NCI-H146 treated with DMSO at 0.1 percent for 48 hours (cell line): ENCODE measurements around the gene NFRKB.

Source experiments
- DNase-seq: peaks from one replicate; lab custom pipeline; 2025; ENCODE audit not compliant: unreplicated experiment; lab: John Stamatoyannopoulos, UW

The NFRKB gene

GRCh38 chr11:129846508-129847335 lies 48.7 kb downstream of the NFRKB start:
- no peak for DNase-seq
